Keratinocyte (primary cell): ENCODE results near the gene KIF17.

Source experiments
- CTCF ChIP-seq, 3 experiments: IDR thresholded peaks in 1 of 3; conservative IDR thresholded peaks in 1 of 3; optimal IDR thresholded peaks in 1 of 3; 2 replicates in 2 of 3; 3 replicates in 1 of 3; pipeline versions ENCODE3 to v1.5.1; 2011; ENCODE audit warnings: low read length in 3 of 3, mild to moderate bottlenecking in 3 of 3, moderate library complexity in 2 of 3, control low read depth in 1 of 3, inconsistent platforms in 1 of 3; ENCODE audit not compliant: insufficient read depth in 2 of 3; ENCODE audit errors: extremely low read depth in 1 of 3
- EZH2 ChIP-seq: IDR thresholded peaks from one replicate; pipeline ENCODE4 v1.6.1; 2012; ENCODE audit warnings: inconsistent platforms, mild to moderate bottlenecking, low read length, moderate library complexity

GRCh38 chr1:20767271-20767670, 49.5 kb upstream of the KIF17 start:
- TF ChIP-seq CTCF (optimal IDR thresholded peaks at IDR 0.05 in 1 of 3, IDR thresholded peaks at IDR 0.05 in 1 of 3, conservative IDR thresholded peaks at IDR 0.05 in 1 of 3; ENCODE audit: extremely low read depth in 1 of 3, insufficient read depth in 2 of 3, low read length in 3 of 3) (no peak), EZH2 (no peak)
